Measurements from ENCODE around the gene RPUSD1.
"Not testable (repeated sequence)": the region's sequence is repeated elsewhere in the genome, so short reads cannot be mapped to it uniquely, and the experiment has no call there.

The RPUSD1 gene

DNA sequence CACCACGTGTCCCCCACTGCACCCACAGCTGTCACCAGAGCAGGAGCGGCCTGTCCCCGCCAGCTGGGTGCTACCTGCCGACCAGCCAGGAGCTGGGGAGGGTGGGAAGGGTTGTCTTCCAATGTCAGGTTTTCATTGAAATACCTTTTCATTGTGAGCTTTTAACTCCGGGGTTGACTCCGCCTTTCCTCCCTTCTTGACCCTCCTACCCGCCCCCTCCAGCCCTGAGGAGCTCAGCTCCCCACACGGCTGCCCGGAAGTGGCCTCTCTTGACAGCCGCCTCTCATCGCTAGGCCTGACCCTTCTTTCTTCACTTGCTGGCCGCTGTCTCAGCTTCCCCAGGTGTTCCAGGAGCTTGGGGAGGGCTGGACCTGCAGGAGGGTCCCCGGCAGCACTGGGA is 33.6 kb upstream of the RPUSD1 start:
- H2AFZ ChIP-seq (ENCODE audit: low read depth, low read length): no peak overlapping the region
- no peak overlapping the region for H2BK12ac ChIP-seq (ENCODE audit: low read length in 2 of 2)

DNA sequence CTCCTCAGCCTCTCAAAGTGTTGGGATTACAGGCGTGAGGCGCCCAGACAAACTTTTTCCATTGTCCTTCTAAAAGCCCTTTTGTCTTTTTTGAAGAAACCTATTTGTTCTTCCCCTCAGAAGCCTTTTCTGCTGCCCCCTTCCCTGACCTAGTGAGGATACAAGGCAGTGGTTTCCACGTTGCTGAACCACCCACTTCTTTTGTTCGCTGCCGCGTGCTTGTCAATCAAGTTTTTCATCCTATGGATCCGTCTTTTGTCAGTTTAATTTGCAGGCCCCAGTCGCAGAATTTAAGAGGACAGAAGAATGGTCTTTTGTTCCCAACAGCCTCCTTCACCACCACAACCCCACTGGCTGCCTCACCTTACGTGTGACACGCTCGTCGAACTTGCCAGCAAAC is 32.6 kb upstream of the RPUSD1 start:
- Histone ChIP-seq H2BK5ac (ENCODE audit: low read depth, low read length, poor library complexity, severe bottlenecking) (no peak overlapping the region), H3K4me1 (ENCODE audit: control insufficient read depth, insufficient read depth, low read depth, low read length) (peaks cover 13% of the 10 kb centered on the region), H2AFZ (ENCODE audit: low read depth, low read length) (no peak overlapping the region), H3K36me3 (ENCODE audit: control insufficient read depth in 1 of 2, insufficient read depth in 2 of 2, low read depth in 1 of 2, low read length in 2 of 2) (peaks cover 0 to 4% of the 10 kb centered on the region in 2 experiments), H3K9me3 (ENCODE audit: control insufficient read depth, low read length) (peaks cover 5% of the 10 kb centered on the region), H3K27ac (ENCODE audit: low read length, poor library complexity, severe bottlenecking) (no peak overlapping the region), H2BK15ac (ENCODE audit: low read depth, poor library complexity, severe bottlenecking) (no peak overlapping the region), H3K9ac (ENCODE audit: low read length) (no peak overlapping the region), H3K27me3 (ENCODE audit: control insufficient read depth in 1 of 2, insufficient read depth in 1 of 2, low read length in 2 of 2) (peaks cover 0 to 71% of the 10 kb centered on the region in 2 experiments), H3K14ac (ENCODE audit: low read length in 2 of 2) (no peak overlapping the region), H3K23ac (ENCODE audit: low read length in 2 of 2) (no peak overlapping the region), H3K79me1 (replicated peaks; ENCODE audit: low read length, poor library complexity, severe bottlenecking) (no peaks in the 10 kb centered on the region), H3K4me2 (ENCODE audit: low read length, poor library complexity, severe bottlenecking) (no peak overlapping the region), H4K8ac (ENCODE audit: low read length) (no peak overlapping the region), H3K4me3 (ENCODE audit: insufficient read depth in 1 of 2, low read depth in 1 of 2, low read length in 2 of 2) (no peak overlapping the region), H4K91ac (ENCODE audit: low read length) (no peak overlapping the region), H2BK12ac (ENCODE audit: low read length in 2 of 2) (no peak overlapping the region), H3K4ac (ENCODE audit: low read depth in 1 of 2, low read length in 2 of 2) (no peak overlapping the region), H2AK5ac (ENCODE audit: low read length, severe bottlenecking) (no peak overlapping the region), H3K18ac (ENCODE audit: low read depth in 1 of 2, low read length in 2 of 2) (no peak overlapping the region), H2BK120ac (ENCODE audit: low read depth, low read length) (no peak overlapping the region)
- DNase-seq: no peak
- WGBS: 89% methylated on average over 12 of the region's 12 CpGs

More for the DNA sequence above, 33.6 kb upstream of the RPUSD1 start:
- Histone ChIP-seq H3K79me1 (replicated peaks; ENCODE audit: low read length, poor library complexity, severe bottlenecking) (no peaks in the 10 kb centered on the region), H3K4me3 (ENCODE audit: insufficient read depth in 1 of 2, low read depth in 1 of 2, low read length in 2 of 2) (no peak overlapping the region), H3K27ac (ENCODE audit: low read length, poor library complexity, severe bottlenecking) (no peak overlapping the region), H3K14ac (ENCODE audit: low read length in 2 of 2) (no peak overlapping the region), H2BK120ac (ENCODE audit: low read depth, low read length) (no peak overlapping the region), H3K4ac (ENCODE audit: low read depth in 1 of 2, low read length in 2 of 2) (no peak overlapping the region), H3K23ac (ENCODE audit: low read length in 2 of 2) (no peak overlapping the region), H4K8ac (ENCODE audit: low read length) (no peak overlapping the region), H2BK5ac (ENCODE audit: low read depth, low read length, poor library complexity, severe bottlenecking) (no peak overlapping the region), H4K91ac (ENCODE audit: low read length) (no peak overlapping the region), H3K4me2 (ENCODE audit: low read length, poor library complexity, severe bottlenecking) (no peak overlapping the region), H3K9ac (ENCODE audit: low read length) (no peak overlapping the region), H3K9me3 (ENCODE audit: control insufficient read depth, low read length) (peaks cover 5% of the 10 kb centered on the region), H3K36me3 (ENCODE audit: control insufficient read depth in 1 of 2, insufficient read depth in 2 of 2, low read depth in 1 of 2, low read length in 2 of 2) (peaks cover 0 to 4% of the 10 kb centered on the region in 2 experiments), H2AK5ac (ENCODE audit: low read length, severe bottlenecking) (no peak overlapping the region), H3K27me3 (ENCODE audit: control insufficient read depth in 1 of 2, insufficient read depth in 1 of 2, low read length in 2 of 2) (peaks cover 0 to 70% of the 10 kb centered on the region in 2 experiments), H3K18ac (ENCODE audit: low read depth in 1 of 2, low read length in 2 of 2) (no peak overlapping the region), H3K4me1 (ENCODE audit: control insufficient read depth, insufficient read depth, low read depth, low read length) (peaks cover 10% of the 10 kb centered on the region), H2BK15ac (ENCODE audit: low read depth, poor library complexity, severe bottlenecking) (no peak overlapping the region)
- 78% methylated on average over 10 of the region's 13 CpGs for WGBS
- DNase-seq: no peak

DNA sequence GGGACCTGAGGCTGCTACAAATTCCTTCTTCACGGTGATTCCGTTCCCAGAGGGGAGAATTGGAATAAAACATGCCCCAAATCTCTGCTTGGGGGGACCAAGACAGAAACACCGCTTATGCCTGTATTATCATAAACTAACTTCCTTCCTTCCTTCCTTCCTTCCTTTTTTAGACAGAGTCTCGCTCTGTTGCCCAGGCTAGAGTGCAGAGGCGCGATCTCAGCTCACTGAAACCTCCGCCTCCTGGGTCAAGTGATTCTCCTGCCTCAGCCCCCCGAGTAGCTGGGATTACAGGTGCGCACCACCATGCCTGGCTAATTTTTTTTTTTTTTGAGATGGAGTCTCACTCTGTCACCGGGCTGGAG is 31.8 kb upstream of the RPUSD1 start:
- H3K27me3 ChIP-seq (ENCODE audit: control insufficient read depth in 1 of 2, insufficient read depth in 1 of 2, low read length in 2 of 2): peaks cover 0 to 64% of the 10 kb centered on the region in 2 experiments
- DNase-seq; H3K14ac ChIP-seq (ENCODE audit: low read length in 2 of 2); H3K4me2 ChIP-seq (ENCODE audit: low read length, poor library complexity, severe bottlenecking); H2BK12ac ChIP-seq (ENCODE audit: low read length in 2 of 2); H3K23ac ChIP-seq (ENCODE audit: low read length in 2 of 2); H3K4ac ChIP-seq (ENCODE audit: low read depth in 1 of 2, low read length in 2 of 2); H4K8ac ChIP-seq (ENCODE audit: low read length); H3K9me3 ChIP-seq (ENCODE audit: control insufficient read depth, low read length); H3K9ac ChIP-seq (ENCODE audit: low read length); H3K4me3 ChIP-seq (ENCODE audit: insufficient read depth in 1 of 2, low read depth in 1 of 2, low read length in 2 of 2); H2BK120ac ChIP-seq (ENCODE audit: low read depth, low read length); H3K36me3 ChIP-seq (ENCODE audit: control insufficient read depth in 1 of 2, insufficient read depth in 2 of 2, low read depth in 1 of 2, low read length in 2 of 2); H4K91ac ChIP-seq (ENCODE audit: low read length); H3K79me1 ChIP-seq (replicated peaks; ENCODE audit: low read length, poor library complexity, severe bottlenecking); H2BK5ac ChIP-seq (ENCODE audit: low read depth, low read length, poor library complexity, severe bottlenecking); H2AK5ac ChIP-seq (ENCODE audit: low read length, severe bottlenecking); H3K18ac ChIP-seq (ENCODE audit: low read depth in 1 of 2, low read length in 2 of 2); H2AFZ ChIP-seq (ENCODE audit: low read depth, low read length); H2BK15ac ChIP-seq (ENCODE audit: low read depth, poor library complexity, severe bottlenecking); H3K27ac ChIP-seq (ENCODE audit: low read length, poor library complexity, severe bottlenecking): not testable (repeated sequence)
- peaks cover 14% of the 10 kb centered on the region for H3K4me1 ChIP-seq (ENCODE audit: control insufficient read depth, insufficient read depth, low read depth, low read length)
- WGBS: 81% methylated on average over 10 of the region's 10 CpGs

DNA sequence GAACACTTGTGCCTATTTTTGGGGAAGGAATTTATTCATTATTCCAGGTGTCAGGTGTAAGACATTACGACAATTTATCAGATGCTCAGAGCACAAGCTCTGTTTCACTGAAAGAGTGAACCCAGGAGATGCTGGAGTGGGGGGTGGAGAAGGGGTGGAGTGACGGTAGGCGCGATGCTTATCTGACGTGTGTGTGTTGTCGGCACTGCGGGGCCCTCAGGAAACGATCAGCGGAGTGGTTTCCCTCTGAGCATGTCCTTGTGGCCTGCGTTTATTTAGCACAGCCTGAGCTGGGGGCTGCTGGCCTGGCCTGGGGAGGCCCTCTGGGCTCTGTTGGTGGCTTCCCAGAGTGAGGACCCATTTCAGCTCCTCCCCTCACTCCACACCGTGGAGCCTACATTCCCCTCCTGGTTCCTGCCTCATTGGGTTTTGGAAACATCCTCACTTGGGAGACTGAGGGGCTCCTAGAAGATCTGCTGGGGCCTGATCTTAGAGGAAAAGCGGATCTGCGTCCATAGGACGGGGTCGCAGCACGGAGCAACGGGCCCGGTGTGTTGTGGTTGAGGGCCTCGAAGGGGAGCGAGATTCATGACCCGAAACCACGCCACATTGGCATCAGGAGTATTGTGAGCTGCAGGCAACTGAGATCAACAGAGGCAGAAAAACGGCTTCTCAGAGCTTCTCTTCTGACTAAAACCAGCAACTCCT is 31.3 kb upstream of the RPUSD1 start:
- no peak overlapping the region for H2AFZ ChIP-seq (ENCODE audit: low read depth, low read length)
- H3K4me1 ChIP-seq (ENCODE audit: control insufficient read depth, insufficient read depth, low read depth, low read length): peaks cover 14% of the 10 kb centered on the region
- H3K27me3 ChIP-seq (ENCODE audit: control insufficient read depth in 1 of 2, insufficient read depth in 1 of 2, low read length in 2 of 2): peaks cover 0 to 60% of the 10 kb centered on the region in 2 experiments
- no peak overlapping the region for H3K4ac ChIP-seq (ENCODE audit: low read depth in 1 of 2, low read length in 2 of 2)
- 86% methylated on average over 23 of the region's 23 CpGs for WGBS
- H3K4me3 ChIP-seq (ENCODE audit: insufficient read depth in 1 of 2, low read depth in 1 of 2, low read length in 2 of 2): no peak overlapping the region
- H3K18ac ChIP-seq (ENCODE audit: low read depth in 1 of 2, low read length in 2 of 2): no peak overlapping the region
- H2BK120ac ChIP-seq (ENCODE audit: low read depth, low read length): no peak overlapping the region
- H3K14ac ChIP-seq (ENCODE audit: low read length in 2 of 2): no peak overlapping the region
- H2BK15ac ChIP-seq (ENCODE audit: low read depth, poor library complexity, severe bottlenecking): no peak overlapping the region
- no peak for DNase-seq
- H4K91ac ChIP-seq (ENCODE audit: low read length): no peak overlapping the region
- H4K8ac ChIP-seq (ENCODE audit: low read length): no peak overlapping the region
- no peaks in the 10 kb centered on the region for H3K79me1 ChIP-seq (replicated peaks; ENCODE audit: low read length, poor library complexity, severe bottlenecking)
- H3K9ac ChIP-seq (ENCODE audit: low read length): no peak overlapping the region
- no peak overlapping the region for H3K27ac ChIP-seq (ENCODE audit: low read length, poor library complexity, severe bottlenecking)
- no peak overlapping the region for H2AK5ac ChIP-seq (ENCODE audit: low read length, severe bottlenecking)
- H3K9me3 ChIP-seq (ENCODE audit: control insufficient read depth, low read length): peaks cover 5% of the 10 kb centered on the region
- H2BK12ac ChIP-seq (ENCODE audit: low read length in 2 of 2): no peak overlapping the region
- H3K36me3 ChIP-seq (ENCODE audit: control insufficient read depth in 1 of 2, insufficient read depth in 2 of 2, low read depth in 1 of 2, low read length in 2 of 2): peaks cover 0 to 4% of the 10 kb centered on the region in 2 experiments
- H3K4me2 ChIP-seq (ENCODE audit: low read length, poor library complexity, severe bottlenecking): no peak overlapping the region
- H3K23ac ChIP-seq (ENCODE audit: low read length in 2 of 2): no peak overlapping the region
- H2BK5ac ChIP-seq (ENCODE audit: low read depth, low read length, poor library complexity, severe bottlenecking): no peak overlapping the region
